Measurements from ENCODE around the gene TMEM134. TPM values are rescaled to one million over a fixed set of nuclear protein-coding genes. Genes with fewer than 3 reads are reported as not detected.
A peak's percentile ranks its signal among the peaks of the same experiment; 100 is the strongest.
"Not testable (repeated sequence)": the region's sequence is repeated elsewhere in the genome, so short reads cannot be mapped to it uniquely, and the experiment has no call there.

Gene TMEM134
- total RNA-seq, 1 experiment from 2014 or later = 61.1 TPM

- Histone ChIP-seq H3K36me3 (peaks cover 55% of the 10 kb centered on the region), H3K4me3 (peak overlapping the region; percentile 81), H3K27ac (no peak overlapping the region; the same call in 1 of the 2 replicates), H3K27me3 (replicated peaks) (no peaks in the 10 kb centered on the region), H3K9me3 (replicated peaks) (no peaks in the 10 kb centered on the region), H3K4me1 (replicated peaks) (peaks cover 13% of the 10 kb centered on the region)
- no peak for DNase-seq (ENCODE audit: low read depth in 1 of 2, low spot score in 2 of 2)
These were observed 39.9 kb downstream of the TMEM134 start for GRCh38 chr11:67429038-67429668.

GRCh38 chr11:67428052-67429001 lies 40.7 kb downstream of the TMEM134 start, which contains the start of gene RPS6KB2:
Gene RPS6KB2, plus strand, starts transcription at chr11:67428494. Its CDS starts 52 bp downstream, at chr11:67428546.
- H3K4me1 ChIP-seq (replicated peaks) = peaks cover 13% of the 10 kb centered on the region
- H3K9me3 ChIP-seq (replicated peaks) = no peaks in the 10 kb centered on the region
- DNase-seq (ENCODE audit: low read depth in 1 of 2, low spot score in 2 of 2) = peak; percentile 100
- H3K27me3 ChIP-seq (replicated peaks) = no peaks in the 10 kb centered on the region
- H3K27ac ChIP-seq = peak within 1 kb of the TSS; percentile 50
- peak within 1 kb of the TSS; percentile 81 for H3K4me3 ChIP-seq
- peaks cover 46% of the 10 kb centered on the region for H3K36me3 ChIP-seq

GRCh38 chr11:67427364-67427859 lies 41.6 kb downstream of the TMEM134 start:
- Histone ChIP-seq H3K36me3 (peaks cover 37% of the 10 kb centered on the region), H3K4me1 (replicated peaks) (peaks cover 13% of the 10 kb centered on the region), H3K4me3 (peak overlapping the region; percentile 81)
- not testable (repeated sequence) for H3K27me3 ChIP-seq (replicated peaks); H3K27ac ChIP-seq; H3K9me3 ChIP-seq (replicated peaks); DNase-seq (ENCODE audit: low read depth in 1 of 2, low spot score in 2 of 2)

- no peak for DNase-seq (ENCODE audit: low read depth in 1 of 2, low spot score in 2 of 2)
- H3K4me3 ChIP-seq = no peak overlapping the region
- peaks cover 8% of the 10 kb centered on the region for H3K36me3 ChIP-seq
- peaks cover 27% of the 10 kb centered on the region for H3K4me1 ChIP-seq (replicated peaks)
- peaks cover 5% of the 10 kb centered on the region; the same call in 1 of the 2 replicates for H3K9me3 ChIP-seq (replicated peaks)
- no peak overlapping the region for H3K27ac ChIP-seq
- no peaks in the 10 kb centered on the region for H3K27me3 ChIP-seq (replicated peaks)
These were observed 45.0 kb downstream of the TMEM134 start for GRCh38 chr11:67423891-67424613.

- no peak for DNase-seq (ENCODE audit: low read depth in 1 of 2, low spot score in 2 of 2)
- peaks cover 6% of the 10 kb centered on the region for H3K36me3 ChIP-seq
These were observed 45.6 kb downstream of the TMEM134 start for GRCh38 chr11:67423466-67423865.

GRCh38 chr11:67422891-67423290 lies 46.2 kb downstream of the TMEM134 start:
- Histone ChIP-seq H3K27ac (no peak overlapping the region), H3K27me3 (replicated peaks) (no peaks in the 10 kb centered on the region)

More at GRCh38 chr11:67423466-67423865, 45.6 kb downstream of the TMEM134 start:
- Histone ChIP-seq H3K4me1 (replicated peaks) (peaks cover 25% of the 10 kb centered on the region), H3K4me3 (no peak overlapping the region), H3K9me3 (replicated peaks) (peaks cover 5% of the 10 kb centered on the region; the same call in 1 of the 2 replicates), H3K27me3 (replicated peaks) (no peaks in the 10 kb centered on the region), H3K27ac (no peak overlapping the region)

GRCh38 chr11:67421430-67422031 lies 47.5 kb downstream of the TMEM134 start:
- peaks cover 25% of the 10 kb centered on the region for H3K4me1 ChIP-seq (replicated peaks)
- no peak for DNase-seq (ENCODE audit: low read depth in 1 of 2, low spot score in 2 of 2)
- 0 out of 2 replicates have a peak, but pooled peaks cover 4% of the 10 kb centered on the region for H3K36me3 ChIP-seq
- H3K9me3 ChIP-seq (replicated peaks) = peaks cover 5% of the 10 kb centered on the region; the same call in 1 of the 2 replicates
- peaks cover under 1% of the 10 kb centered on the region; the same call in 1 of the 2 replicates for H3K27me3 ChIP-seq (replicated peaks)
- peak overlapping the region; percentile 60 for H3K4me3 ChIP-seq
- H3K27ac ChIP-seq = no peak overlapping the region

More at GRCh38 chr11:67422891-67423290, 46.2 kb downstream of the TMEM134 start:
- H3K4me3 ChIP-seq = no peak overlapping the region
- 0 out of 2 replicates have a peak, but pooled peaks cover 4% of the 10 kb centered on the region for H3K36me3 ChIP-seq
- H3K9me3 ChIP-seq (replicated peaks) = peaks cover 5% of the 10 kb centered on the region; the same call in 1 of the 2 replicates
- H3K4me1 ChIP-seq (replicated peaks) = peaks cover 25% of the 10 kb centered on the region
- no peak for DNase-seq (ENCODE audit: low read depth in 1 of 2, low spot score in 2 of 2)

GRCh38 chr11:67420646-67421429 lies 48.2 kb downstream of the TMEM134 start:
- H3K9me3 ChIP-seq (replicated peaks) = peaks cover 5% of the 10 kb centered on the region; the same call in 1 of the 2 replicates
- H3K4me1 ChIP-seq (replicated peaks) = peaks cover 26% of the 10 kb centered on the region
- H3K27ac ChIP-seq = peak overlapping the region; percentile 30
- H3K4me3 ChIP-seq = peak overlapping the region; percentile 60
- peak; percentile 83 to 99 for DNase-seq (ENCODE audit: low read depth in 1 of 2, low spot score in 2 of 2)
- 0 out of 2 replicates have a peak, but pooled peaks cover 4% of the 10 kb centered on the region for H3K36me3 ChIP-seq
- peaks cover 8% of the 10 kb centered on the region; the same call in 1 of the 2 replicates for H3K27me3 ChIP-seq (replicated peaks)

GRCh38 chr11:67420147-67420645 lies 48.9 kb downstream of the TMEM134 start:
- no peak for DNase-seq (ENCODE audit: low read depth in 1 of 2, low spot score in 2 of 2)
- Histone ChIP-seq H3K4me1 (replicated peaks) (peaks cover 26% of the 10 kb centered on the region), H3K9me3 (replicated peaks) (peaks cover 5% of the 10 kb centered on the region; the same call in 1 of the 2 replicates), H3K36me3 (0 out of 2 replicates have a peak, but pooled peaks cover 4% of the 10 kb centered on the region), H3K27ac (no peak overlapping the region), H3K4me3 (peak overlapping the region; percentile 60), H3K27me3 (replicated peaks) (peaks cover 11% of the 10 kb centered on the region)

- peaks cover 26% of the 10 kb centered on the region for H3K4me1 ChIP-seq (replicated peaks)
- DNase-seq (ENCODE audit: low read depth in 1 of 2, low spot score in 2 of 2) = no peak
- 0 out of 2 replicates have a peak, but pooled peaks cover 4% of the 10 kb centered on the region for H3K36me3 ChIP-seq
- H3K27ac ChIP-seq = no peak overlapping the region
- peaks cover 5% of the 10 kb centered on the region; the same call in 1 of the 2 replicates for H3K9me3 ChIP-seq (replicated peaks)
- no peak overlapping the region for H3K4me3 ChIP-seq
- H3K27me3 ChIP-seq (replicated peaks) = peaks cover 18% of the 10 kb centered on the region
These were observed 49.6 kb downstream of the TMEM134 start for GRCh38 chr11:67419325-67420049.

- 0 out of 2 replicates have a peak, but pooled peaks cover 4% of the 10 kb centered on the region for H3K36me3 ChIP-seq
- H3K27ac ChIP-seq = no peak overlapping the region
- H3K4me1 ChIP-seq (replicated peaks) = peaks cover 26% of the 10 kb centered on the region
- H3K27me3 ChIP-seq (replicated peaks) = peaks cover 25% of the 10 kb centered on the region
- H3K4me3 ChIP-seq = no peak overlapping the region
- DNase-seq (ENCODE audit: low read depth in 1 of 2, low spot score in 2 of 2) = no peak
- peaks cover 5% of the 10 kb centered on the region; the same call in 1 of the 2 replicates for H3K9me3 ChIP-seq (replicated peaks)
These were observed 50.4 kb downstream of the TMEM134 start for GRCh38 chr11:67418476-67419281.
